ENCODE data around the gene CSTF3.

GRCh38 chr11:33062137-33062536 lies 99.1 kb downstream of the CSTF3 start:
- TF ChIP-seq BACH1 (tag; IDR thresholded peaks at IDR 0.05) = no peak
- TF ChIP-seq PATZ1 (CRISPR knock-in tag; IDR thresholded peaks at IDR 0.05; ENCODE audit: borderline replicate concordance) = no peak
- no peak for TF ChIP-seq NR0B1 (IDR thresholded peaks at IDR 0.05; ENCODE audit: partially characterized antibody)
- TF ChIP-seq MTA3 (IDR thresholded peaks at IDR 0.05; ENCODE audit: borderline replicate concordance) = no peak
- TF ChIP-seq POLR2A (conservative IDR thresholded peaks at IDR 0.05) = no peak
- no peak for TF ChIP-seq ATF4 (CRISPR knock-in tag; IDR thresholded peaks at IDR 0.05)
- TF ChIP-seq CTCF (IDR thresholded peaks at IDR 0.05 in 2 of 3, conservative IDR thresholded peaks at IDR 0.05 in 1 of 3; ENCODE audit: insufficient read depth in 2 of 3, low read depth in 1 of 3, low read length in 3 of 3) = no peak
